Activated T-helper 9 cell treated with anti-CD3 and anti-CD28 coated beads, Interleukin-2, amount 50 U/mL, for 16 hours (primary cell): ENCODE measurements around the gene EPC1.
"Not testable (repeated sequence)": the region's sequence is repeated elsewhere in the genome, so short reads cannot be mapped to it uniquely, and the experiment has no call there.

Experiments used
- DNase-seq: peaks from one replicate; pipeline ENCODE4 v3.0.0-alpha.2; 2020; ENCODE audit warnings: low read depth

Gene EPC1, protein sequence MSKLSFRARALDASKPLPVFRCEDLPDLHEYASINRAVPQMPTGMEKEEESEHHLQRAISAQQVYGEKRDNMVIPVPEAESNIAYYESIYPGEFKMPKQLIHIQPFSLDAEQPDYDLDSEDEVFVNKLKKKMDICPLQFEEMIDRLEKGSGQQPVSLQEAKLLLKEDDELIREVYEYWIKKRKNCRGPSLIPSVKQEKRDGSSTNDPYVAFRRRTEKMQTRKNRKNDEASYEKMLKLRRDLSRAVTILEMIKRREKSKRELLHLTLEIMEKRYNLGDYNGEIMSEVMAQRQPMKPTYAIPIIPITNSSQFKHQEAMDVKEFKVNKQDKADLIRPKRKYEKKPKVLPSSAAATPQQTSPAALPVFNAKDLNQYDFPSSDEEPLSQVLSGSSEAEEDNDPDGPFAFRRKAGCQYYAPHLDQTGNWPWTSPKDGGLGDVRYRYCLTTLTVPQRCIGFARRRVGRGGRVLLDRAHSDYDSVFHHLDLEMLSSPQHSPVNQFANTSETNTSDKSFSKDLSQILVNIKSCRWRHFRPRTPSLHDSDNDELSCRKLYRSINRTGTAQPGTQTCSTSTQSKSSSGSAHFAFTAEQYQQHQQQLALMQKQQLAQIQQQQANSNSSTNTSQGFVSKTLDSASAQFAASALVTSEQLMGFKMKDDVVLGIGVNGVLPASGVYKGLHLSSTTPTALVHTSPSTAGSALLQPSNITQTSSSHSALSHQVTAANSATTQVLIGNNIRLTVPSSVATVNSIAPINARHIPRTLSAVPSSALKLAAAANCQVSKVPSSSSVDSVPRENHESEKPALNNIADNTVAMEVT

DNA sequence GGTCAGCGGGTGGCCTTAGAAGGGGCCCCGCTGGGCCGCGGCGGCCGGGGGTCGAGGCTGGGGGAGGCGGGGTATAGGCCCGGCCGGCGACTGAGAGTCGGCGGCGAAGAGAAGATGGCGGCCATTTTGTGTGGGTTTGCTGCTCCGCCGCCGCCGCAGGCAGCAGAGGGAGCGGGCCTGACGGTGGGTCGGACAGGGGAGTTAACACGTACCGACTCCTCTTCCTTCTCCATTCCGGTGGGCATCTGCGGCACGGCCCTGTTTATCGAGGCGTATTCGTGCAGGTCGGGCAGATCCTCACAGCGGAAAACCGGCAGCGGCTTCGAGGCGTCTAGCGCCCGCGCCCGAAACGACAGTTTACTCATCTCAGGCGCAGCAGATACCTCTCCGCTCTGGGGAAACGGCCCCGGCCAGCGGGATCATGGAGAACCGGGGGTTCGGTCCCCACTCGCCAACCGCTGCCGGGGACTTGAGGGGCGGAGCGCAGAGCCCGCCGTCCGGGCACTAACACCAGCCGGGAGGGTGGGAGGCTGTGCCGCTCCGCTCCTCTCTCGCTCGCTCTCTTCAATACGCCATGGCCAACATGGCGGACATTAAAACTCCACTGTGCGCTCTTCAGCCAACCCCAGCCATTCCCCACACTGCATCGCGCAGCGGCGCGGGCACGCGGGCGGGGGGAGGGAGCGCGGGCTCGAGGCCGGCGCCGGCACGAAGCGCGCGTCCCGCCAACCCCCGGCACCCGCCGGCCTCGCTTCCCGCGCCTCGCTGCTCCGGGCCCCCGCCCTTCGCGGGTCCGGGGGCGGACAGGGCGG, at the start of gene EPC1:
Gene EPC1, minus strand, starts transcription at position 608 of the 812 bp plus-strand sequence. Its CDS starts 243 bp downstream, at position 365.
- peak; percentile 82 for DNase-seq

DNA sequence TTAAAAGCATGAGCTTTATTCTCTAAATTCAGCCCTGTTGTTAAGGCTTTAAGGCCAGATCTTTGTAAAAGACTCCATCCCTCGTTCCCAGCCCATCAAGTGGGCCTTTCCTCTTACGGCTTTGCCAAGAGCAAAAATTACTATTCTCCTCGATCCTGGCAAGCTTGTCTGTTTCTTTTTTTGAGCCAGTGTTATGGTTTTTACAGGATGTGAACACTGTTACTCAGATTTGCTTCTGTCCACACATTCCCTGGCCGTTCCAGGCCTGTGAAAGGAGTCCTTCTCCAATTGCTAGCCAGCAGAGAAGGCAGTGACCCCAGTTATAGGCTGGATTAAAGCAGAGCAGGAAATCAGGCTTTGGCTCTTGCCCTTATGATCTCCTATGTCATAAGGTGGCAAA, 47.0 kb upstream of the EPC1 start:
- no peak for DNase-seq

DNA sequence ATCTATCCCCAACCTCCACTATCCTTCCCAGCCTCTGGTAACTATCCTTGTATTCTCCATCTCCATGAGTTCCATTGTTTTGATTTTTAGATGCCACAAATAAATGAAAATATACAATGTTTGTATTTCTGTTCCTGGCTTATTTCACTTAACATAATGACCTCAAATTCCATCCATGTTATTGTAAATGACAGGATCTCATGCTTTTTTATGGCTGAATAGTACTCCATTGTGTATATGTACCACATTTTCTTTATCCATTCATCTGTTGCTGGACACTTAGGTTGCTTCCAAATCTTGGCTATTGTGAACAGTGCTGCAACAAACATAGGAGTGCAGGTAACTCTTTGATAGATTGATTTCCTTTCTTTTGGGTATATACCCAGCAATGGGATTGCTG, 45.3 kb upstream of the EPC1 start:
- not testable (repeated sequence) for DNase-seq

DNA sequence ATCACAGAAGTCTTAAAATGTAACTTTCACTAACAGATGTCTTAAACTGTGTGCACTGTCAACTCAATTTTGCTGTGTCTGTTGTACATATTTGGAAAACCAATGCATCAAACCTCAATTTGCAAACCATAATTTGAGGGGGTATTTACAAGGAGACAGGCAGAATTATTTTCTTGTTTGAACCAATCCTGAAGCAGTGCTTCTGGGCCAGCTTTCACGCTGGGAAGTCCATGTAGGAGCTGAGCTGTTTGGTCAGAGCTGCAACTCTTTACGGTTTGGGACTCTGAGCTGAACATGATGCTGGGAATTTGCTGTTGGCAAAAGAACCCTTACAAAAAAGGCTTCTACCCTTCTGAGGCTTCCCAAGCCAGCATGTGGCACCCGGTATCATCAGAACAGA, 43.2 kb upstream of the EPC1 start:
- DNase-seq: no peak

DNA sequence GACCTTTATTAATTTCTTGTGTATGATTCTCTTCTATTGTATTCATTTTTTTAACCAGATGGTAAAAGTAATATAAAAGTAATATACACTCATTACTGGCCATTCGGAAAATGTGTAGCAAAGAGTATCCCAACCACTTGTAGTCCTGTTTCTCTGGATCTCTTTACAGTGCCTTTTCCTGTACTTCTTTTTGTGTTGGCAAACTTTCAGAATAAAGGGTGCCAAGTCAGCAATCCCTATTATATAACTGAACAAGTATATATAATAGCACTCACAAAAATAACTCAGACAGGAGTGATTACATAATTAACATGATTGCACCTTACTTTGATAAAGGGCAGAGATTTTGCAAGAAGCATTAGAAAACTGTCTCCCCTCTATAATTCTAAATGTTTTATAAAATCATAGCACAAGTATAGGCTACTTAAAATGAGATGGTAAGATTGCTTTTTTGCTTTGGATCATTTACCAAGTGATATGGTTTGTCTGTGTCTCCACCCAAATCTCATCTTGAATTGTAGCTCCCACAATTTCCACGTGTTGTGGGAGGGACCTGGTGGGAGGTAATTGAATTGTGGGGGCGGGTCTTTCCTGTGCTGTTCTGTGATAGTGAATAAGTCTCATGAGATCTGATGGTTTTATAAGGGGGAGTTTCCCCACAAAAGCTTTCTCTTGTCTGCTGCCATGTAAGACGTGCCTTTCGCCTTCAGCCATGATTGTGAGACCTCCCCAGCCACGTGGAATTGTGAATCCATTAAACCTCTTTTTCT, 41.5 kb upstream of the EPC1 start:
- no peak for DNase-seq

DNA sequence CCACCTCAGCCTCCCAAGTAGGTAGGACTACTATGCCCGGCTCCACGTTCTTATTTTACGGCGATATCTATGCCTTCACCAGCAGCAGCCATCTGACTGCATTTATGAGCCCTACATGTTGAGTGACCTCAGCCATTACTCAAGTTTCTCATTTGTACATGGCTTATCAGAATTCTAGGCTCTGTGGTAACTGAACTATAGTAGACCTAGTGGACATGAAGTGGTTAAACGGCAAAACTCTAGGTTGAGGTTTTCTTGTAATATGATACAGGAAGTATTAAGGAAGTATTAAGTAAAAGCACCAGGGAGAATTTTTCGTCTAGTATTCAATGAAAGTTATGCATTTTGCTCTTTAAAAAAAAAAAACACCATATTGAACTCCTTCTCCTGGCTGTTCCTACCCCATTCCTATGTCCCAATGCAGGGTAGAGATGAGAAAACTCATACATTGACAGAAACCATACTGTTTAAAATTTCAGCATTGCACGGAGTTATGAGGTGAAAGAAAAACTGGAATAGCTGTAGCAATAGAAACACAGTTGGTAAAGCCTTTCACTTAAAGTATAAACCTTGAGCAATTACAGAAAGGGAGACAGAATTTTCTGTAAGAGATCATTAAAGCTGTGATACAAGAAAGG, 39.8 kb upstream of the EPC1 start:
- no peak for DNase-seq

DNA sequence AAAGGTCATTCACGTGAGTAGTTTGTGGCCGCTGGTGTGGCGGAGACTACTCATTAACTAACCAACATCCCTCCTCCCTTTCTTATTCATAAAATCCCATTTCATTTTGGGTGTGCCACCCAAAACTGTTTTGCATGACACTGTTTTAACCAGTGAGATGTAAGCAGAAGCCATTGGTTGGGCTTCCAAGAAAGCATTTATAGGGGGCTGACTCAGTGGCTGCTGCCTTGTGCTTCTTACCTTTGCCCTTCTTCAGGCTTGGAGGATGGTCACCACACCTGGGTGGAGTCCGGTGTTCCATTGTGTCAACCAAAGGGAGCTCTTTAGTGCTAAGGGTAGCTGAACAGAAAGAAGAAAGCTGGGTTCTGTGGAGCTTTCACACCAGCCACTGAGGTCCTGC, 37.2 kb upstream of the EPC1 start:
- DNase-seq: no peak

DNA sequence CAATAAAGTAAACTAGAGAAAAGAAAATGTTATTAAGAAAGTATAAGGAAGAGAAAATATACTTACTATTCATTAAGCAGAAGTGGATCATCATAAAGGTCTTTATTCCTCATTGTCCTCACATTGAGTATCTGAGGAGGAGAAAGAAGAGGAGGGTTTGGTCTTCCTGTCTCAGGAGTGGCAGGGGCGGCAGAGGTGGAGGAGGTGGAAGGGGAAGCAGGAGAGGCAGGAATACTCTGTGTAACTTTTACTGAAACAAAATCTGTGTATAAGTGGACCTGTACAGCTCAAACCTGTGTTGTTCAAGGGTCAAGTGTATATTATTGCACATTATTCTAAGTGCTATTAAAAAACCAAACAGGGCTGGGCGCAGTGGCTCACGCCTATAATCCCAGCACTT, 34.2 kb upstream of the EPC1 start:
- no peak for DNase-seq

DNA sequence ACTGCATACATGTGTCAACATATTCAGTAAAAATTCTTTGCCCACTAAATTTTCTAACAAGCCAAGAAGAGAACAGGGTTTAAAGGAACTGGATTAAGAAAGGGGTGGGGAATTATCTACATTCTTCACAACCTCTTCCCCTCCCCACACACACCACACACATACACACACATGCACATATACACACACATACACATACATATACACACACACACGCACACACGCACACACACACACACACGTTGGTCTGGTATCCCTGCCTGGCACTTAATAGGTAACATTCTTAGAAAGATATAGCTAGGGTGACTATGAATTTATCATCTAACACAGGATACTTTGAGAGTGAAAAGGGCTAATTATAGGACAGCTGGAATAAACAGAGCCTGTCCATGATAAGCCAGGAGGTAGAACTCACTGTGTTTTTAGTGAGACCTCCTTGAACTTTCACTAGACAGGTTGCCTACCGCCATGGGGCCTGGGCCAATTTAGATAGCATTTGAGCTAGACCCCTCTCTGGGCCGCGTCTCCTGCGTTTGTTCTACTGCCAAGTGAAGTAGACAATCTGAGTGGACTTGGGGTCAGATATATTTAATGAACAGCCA, 33.1 kb upstream of the EPC1 start:
- DNase-seq: no peak

DNA sequence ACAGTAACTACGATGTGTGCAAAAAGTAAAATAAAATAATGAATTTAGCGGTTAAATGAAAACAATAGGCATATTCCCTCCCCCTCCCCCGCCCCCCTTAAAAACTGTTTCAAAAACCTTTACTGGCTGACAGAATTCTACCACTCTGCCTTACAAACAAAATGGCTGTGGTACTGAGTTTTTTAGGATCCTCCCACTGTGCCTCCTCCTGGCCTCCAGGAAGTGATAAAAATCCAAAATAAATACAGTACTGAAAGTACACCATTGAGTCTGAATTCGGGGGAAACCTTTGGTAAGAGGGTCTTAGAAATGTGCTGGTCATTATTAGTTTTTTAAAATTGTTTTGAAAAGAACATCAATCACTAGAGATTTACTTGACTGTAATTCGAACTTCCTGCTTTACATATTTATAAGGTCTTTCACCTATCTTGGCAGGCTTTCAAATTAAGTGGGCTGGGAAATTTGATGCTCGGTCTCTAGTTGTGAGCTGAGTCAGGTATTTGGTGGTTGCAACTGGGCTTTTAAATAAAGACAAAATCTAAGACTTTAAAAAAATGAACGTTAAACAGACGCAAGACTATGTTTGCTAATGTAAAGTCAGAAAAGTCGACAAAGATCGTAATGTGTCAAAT, 32.5 kb upstream of the EPC1 start:
- no peak for DNase-seq

DNA sequence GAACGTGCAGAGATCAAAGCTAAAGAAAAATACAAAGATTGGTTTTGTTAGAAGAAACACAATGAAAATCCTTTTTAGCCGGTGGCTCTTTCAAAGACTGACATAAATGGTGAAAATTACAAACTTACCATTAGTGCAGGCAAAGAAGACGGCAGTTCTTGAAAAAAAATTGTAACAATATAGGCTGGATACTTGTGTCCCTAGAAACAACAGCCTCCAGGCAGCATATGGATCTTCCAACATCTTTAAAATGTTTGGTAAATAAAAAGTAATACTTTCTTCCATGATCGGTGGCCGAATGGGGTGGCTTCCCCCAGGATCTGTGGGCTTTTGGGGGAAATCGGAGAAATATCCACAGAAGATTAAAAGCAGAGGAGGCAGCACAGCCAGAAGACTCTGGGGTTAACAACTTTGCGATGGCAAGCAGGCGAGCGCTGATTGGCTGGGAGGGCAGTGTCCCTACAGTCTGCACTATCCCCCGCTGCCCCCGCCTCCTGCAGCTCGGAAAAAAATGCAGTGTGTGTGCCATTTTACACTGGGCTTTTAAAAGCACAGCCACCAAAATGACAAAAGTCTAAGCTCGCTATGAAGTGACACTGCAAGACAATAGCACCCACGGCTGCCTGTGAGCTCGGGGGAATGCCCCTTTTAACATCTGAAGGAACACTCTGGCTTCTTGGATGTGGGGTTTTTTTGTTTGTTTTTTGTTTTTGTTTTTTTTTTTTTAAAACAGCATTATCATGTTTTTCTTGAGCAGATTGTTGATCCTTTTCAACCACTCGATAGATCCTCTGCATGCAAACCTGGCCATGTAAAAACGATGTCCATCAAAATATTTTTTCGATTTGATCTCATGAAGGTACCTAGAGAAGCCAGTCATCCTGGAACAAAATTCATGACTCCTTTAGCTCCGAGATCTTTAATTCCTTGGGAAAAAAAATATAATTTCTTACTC, 31.7 kb upstream of the EPC1 start:
- peak; percentile 89 for DNase-seq

DNA sequence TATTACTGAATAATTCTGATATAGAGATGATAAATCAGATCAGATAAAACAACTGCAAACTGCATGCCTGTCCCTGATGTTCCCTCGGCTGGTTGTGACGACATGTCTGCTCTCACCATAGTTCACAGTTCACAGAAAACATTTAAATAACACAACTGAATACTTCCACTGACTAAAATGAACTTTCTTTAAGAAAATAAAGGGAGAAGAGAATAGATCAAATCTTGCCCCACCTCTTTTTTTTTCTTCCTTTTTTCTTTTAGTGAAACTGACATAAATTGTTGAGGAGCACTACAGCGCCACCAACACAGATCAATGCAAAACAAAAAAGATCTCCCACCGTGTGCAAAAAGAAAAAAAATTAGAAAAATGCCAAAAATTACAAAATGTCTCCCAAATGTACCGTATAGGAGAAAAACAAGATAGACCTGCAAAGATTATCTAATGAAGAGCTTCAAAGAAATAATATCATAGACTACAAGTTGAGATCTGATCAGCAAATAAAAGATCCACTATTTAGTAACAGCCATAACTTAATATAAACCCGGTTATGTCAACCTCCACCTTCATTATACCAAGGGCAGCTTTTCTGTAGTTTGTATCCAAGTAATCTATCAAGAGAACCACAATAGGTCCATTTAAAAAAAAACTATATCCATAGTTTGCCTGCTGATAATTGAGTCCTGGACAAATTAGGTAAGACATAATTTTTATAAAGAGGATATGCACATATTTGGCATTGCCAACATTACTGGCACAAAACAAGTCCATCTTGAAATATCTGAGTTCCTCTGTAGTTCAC, 30.7 kb upstream of the EPC1 start:
- no peak for DNase-seq

DNA sequence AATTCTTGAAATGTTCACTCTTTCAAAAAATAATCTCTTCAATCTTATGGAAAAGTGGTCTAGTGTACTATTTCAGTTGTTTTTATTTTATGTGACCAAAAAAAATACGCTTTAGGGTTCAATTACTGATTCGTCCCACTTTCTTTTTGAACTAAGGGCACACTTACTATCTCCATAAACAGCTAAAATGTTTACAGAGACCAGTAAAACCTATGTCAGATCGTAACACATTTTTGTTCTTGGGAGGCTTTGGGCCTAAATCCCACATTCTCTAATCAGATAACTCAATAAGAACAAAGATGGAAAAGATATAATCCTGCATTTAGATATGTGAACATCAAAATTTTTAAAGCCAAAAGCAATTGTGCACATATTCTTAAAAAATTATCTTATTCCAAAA, 29.8 kb upstream of the EPC1 start:
- DNase-seq: no peak

DNA sequence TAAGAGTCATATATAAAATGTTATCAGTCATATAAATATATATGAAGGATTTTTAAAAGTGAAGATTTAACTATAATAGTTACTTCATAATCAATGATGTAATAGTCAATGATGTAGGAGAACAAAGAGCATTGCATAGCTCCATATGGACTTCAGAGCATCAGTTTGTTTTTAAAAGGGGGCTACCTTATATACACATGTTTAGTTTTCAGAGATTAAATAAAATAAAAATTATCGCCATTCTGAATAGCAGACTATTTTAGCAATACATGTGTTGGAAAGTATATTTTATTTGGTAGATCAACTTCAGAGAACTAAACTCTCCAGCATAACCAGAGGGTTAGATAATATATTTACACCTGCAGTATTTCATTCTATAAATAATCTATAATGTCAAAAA, 29.1 kb upstream of the EPC1 start:
- DNase-seq: no peak

DNA sequence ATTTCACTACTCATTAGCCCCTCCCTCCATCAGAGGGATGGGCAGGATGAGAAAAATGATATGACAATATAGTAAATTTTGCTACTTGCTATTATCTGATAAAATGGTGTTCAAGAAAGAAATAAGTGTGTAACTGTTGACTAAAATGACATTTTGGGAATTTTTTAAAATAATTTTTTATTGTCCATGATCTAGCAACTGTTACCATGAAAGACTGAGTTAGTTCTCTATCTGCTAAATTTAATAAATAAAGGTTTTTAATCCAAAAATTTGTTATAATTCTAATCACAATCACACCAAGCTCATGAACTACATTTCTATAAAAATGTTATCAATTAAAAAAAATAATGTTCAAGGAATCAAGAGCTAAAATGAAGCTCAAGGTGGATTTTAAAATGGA, 28.7 kb upstream of the EPC1 start:
- DNase-seq: no peak

DNA sequence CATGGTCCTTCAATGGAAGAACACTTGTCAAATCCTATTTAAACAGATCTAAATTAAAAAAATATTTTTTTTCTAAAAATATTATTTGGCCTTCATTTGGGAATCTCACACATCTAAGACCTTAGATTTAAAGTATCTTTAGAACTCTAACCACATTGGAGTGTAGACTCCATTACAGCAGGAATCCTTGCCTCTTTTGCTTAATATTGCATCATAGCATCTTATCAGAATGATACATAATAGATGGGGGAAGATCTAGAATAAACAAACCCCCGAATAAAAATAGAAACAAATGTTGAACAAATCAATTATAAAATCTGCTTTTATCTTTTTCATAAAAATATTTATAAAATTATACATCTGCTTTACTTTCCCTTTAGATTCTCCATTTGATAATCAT, 27.6 kb upstream of the EPC1 start:
- DNase-seq: no peak

DNA sequence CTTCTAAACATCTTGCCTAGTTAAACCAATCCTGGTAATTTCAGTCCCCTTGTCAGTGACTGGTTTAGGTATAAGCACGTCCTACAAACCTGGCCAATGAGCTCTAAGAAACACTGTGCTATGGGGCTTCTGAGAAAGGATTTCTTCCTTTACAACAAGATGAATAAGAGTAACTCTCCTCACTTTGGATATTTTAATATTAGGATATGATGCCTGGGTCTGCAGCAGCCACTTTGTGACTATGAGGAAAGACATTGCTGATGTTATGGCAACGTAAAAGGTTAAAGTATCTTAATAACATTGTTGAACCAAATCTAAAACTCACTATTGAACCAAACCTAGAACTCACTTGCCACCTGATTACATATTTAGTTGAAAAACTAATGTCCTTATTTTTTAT, 26.5 kb upstream of the EPC1 start:
- no peak for DNase-seq

DNA sequence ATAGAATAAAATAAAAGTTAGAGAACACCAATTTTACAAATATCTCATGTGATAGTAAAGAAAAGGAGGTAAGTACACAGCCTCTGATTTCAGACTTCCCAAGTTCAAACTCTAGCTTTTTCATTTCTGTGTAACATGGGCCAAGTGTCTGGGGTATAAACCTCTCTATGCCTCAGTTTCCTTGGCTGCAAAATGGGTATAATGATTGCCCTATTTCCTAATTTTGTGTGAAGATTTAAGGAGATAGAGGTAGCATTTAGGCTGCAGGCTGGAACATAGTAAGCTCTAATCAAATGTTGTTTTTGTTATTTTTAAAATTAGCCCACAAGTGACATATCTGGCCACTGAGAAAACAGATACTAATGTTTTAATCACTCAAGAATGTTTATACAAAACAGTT, 26.1 kb upstream of the EPC1 start:
- DNase-seq: no peak
